Liver (tissue), 3 donors: ENCODE measurements around the gene SAMD4A.

Source experiments
- EGR1 ChIP-seq, 2 donors: IDR thresholded peaks; 2 replicates each; pipeline ENCODE4 v1.6.1; 2016 to 2018; ENCODE audit warnings: antibody characterized with exemption in 2 of 2, low read depth in 2 of 2
- GABPA ChIP-seq, 2 donors: IDR thresholded peaks in 1 of 2; conservative IDR thresholded peaks in 1 of 2; 2 replicates each; pipeline ENCODE4 v1.6.1; 2016; ENCODE audit warnings: antibody characterized with exemption in 2 of 2, mild to moderate bottlenecking in 1 of 2, moderate library complexity in 1 of 2
- HNF4A ChIP-seq, 2 donors: conservative IDR thresholded peaks; 2 replicates each; pipeline ENCODE4 v1.6.1; 2016; ENCODE audit warnings: antibody characterized with exemption in 2 of 2, mild to moderate bottlenecking in 2 of 2
- HNF4G ChIP-seq: IDR thresholded peaks from 2 replicates; pipeline ENCODE4 v1.6.1; 2016; ENCODE audit warnings: antibody characterized with exemption
- JUND ChIP-seq, 2 donors: IDR thresholded peaks; 2 replicates each; pipeline ENCODE4 v1.6.1; 2016; ENCODE audit warnings: antibody characterized with exemption in 2 of 2
- MAX ChIP-seq: IDR thresholded peaks from 2 replicates; pipeline ENCODE4 v1.6.1; 2016; ENCODE audit warnings: antibody characterized with exemption
- NR2F2 ChIP-seq: IDR thresholded peaks from 2 replicates; pipeline ENCODE4 v1.6.1; 2016; ENCODE audit warnings: antibody characterized with exemption
- REST ChIP-seq: IDR thresholded peaks from 2 replicates; pipeline ENCODE4 v1.6.1; 2016; ENCODE audit warnings: antibody characterized with exemption, mild to moderate bottlenecking
- SP1 ChIP-seq: IDR thresholded peaks from 2 replicates; pipeline ENCODE4 v1.6.1; 2018; ENCODE audit warnings: antibody characterized with exemption, mild to moderate bottlenecking
- TAF1 ChIP-seq: conservative IDR thresholded peaks from 2 replicates; pipeline ENCODE4 v1.6.1; 2016; ENCODE audit warnings: antibody characterized with exemption, mild to moderate bottlenecking
- YY1 ChIP-seq: IDR thresholded peaks from 2 replicates; pipeline ENCODE4 v1.6.1; 2016; ENCODE audit warnings: antibody characterized with exemption, mild to moderate bottlenecking
- TF ChIP-seq, protein P1 (sequence below): fragments of 150-350 bp; IDR thresholded peaks from 2 replicates; pipeline ENCODE4 v1.5.1; 2017; ENCODE audit warnings: improper control_type of control experiment, low read depth, low read length; ENCODE audit not compliant: missing input control
- donor health status: healthy.
- donor health status: healthy.

GRCh38 chr14:54589076-54589475, 22.1 kb downstream of the SAMD4A start:
- TF ChIP-seq TAF1 (no peak), HNF4A (conservative IDR thresholded peaks at IDR 0.05) (no peak), YY1 (no peak), HNF4G (no peak), SP1 (no peak), GABPA (IDR thresholded peaks at IDR 0.05 in 1 of 2, conservative IDR thresholded peaks at IDR 0.05 in 1 of 2) (no peak), JUND (IDR thresholded peaks at IDR 0.05) (no peak), EGR1 (IDR thresholded peaks at IDR 0.05; ENCODE audit: low read depth in 2 of 2) (no peak), MAX (no peak), NR2F2 (no peak), REST (no peak)
- TF ChIP-seq, protein P1, sequence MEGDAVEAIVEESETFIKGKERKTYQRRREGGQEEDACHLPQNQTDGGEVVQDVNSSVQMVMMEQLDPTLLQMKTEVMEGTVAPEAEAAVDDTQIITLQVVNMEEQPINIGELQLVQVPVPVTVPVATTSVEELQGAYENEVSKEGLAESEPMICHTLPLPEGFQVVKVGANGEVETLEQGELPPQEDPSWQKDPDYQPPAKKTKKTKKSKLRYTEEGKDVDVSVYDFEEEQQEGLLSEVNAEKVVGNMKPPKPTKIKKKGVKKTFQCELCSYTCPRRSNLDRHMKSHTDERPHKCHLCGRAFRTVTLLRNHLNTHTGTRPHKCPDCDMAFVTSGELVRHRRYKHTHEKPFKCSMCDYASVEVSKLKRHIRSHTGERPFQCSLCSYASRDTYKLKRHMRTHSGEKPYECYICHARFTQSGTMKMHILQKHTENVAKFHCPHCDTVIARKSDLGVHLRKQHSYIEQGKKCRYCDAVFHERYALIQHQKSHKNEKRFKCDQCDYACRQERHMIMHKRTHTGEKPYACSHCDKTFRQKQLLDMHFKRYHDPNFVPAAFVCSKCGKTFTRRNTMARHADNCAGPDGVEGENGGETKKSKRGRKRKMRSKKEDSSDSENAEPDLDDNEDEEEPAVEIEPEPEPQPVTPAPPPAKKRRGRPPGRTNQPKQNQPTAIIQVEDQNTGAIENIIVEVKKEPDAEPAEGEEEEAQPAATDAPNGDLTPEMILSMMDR, result no peak
